ENCODE results near the gene LRG1. TPM values are rescaled to one million over a fixed set of nuclear protein-coding genes. Genes with fewer than 3 reads are reported as not detected.

LRG1 gene
- total and polyA plus RNA-seq, 12 donors = 0.33 to 52.5 (median 1.6) TPM; not detected in 1

GRCh38 chr19:4538601-4538954 lies 1.3 kb downstream of the LRG1 start:
- peaks cover 11 to 30% of the 10 kb centered on the region in 2 donors for H3K4me1 ChIP-seq (replicated peaks in 1 of 2)
- no peak overlapping the region for H3K4me3 ChIP-seq
- 82 to 93% (median 91%) methylated on average over 6 to 13 of the region's 13 CpGs for WGBS, 4 donors
- H3K27me3 ChIP-seq = no peaks in the 10 kb centered on the region
- intact Hi-C loops (cut with DNase I) = no loop called here
- no peaks in the 10 kb centered on the region for H3K36me3 ChIP-seq (replicated peaks in 1 of 2)
- H3K9me3 ChIP-seq (replicated peaks in 1 of 3) = peaks cover 0 to 4% (median 0%) of the 10 kb centered on the region in 3 donors
- H3K27ac ChIP-seq = no peak overlapping the region
- DNase-seq = peak in 1 of 7 donors; percentile 10
- no peak for TF ChIP-seq POLR2A (IDR thresholded peaks at IDR 0.05)
- no peak for TF ChIP-seq CTCF (IDR thresholded peaks at IDR 0.05)

GRCh38 chr19:4537953-4538600 lies 1.8 kb downstream of the LRG1 start:
- intact Hi-C loops (cut with DNase I) = no loop called here
- no peak overlapping the region for H3K27ac ChIP-seq
- TF ChIP-seq POLR2A (IDR thresholded peaks at IDR 0.05) (no peak), CTCF (IDR thresholded peaks at IDR 0.05) (no peak)
- H3K36me3 ChIP-seq (replicated peaks in 1 of 2) = no peaks in the 10 kb centered on the region
- H3K27me3 ChIP-seq = no peaks in the 10 kb centered on the region
- peaks cover 11 to 30% of the 10 kb centered on the region in 2 donors for H3K4me1 ChIP-seq (replicated peaks in 1 of 2)
- 61 to 100% (median 67%) methylated on average over 3 to 27 of the region's 27 CpGs for WGBS, 4 donors
- H3K4me3 ChIP-seq = no peak overlapping the region
- H3K9me3 ChIP-seq (replicated peaks in 1 of 3) = peaks cover 0 to 4% (median 0%) of the 10 kb centered on the region in 3 donors
- peak in 1 of 7 donors; percentile 20 for DNase-seq

GRCh38 chr19:4536798-4537197 lies 3.0 kb downstream of the LRG1 start:
- no peak for TF ChIP-seq POLR2A (IDR thresholded peaks at IDR 0.05)
- WGBS, 4 donors = 14 to 40% (median 37%) methylated on average over 1 to 5 of the region's 5 CpGs
- peaks cover 0 to 4% (median 0%) of the 10 kb centered on the region in 3 donors for H3K9me3 ChIP-seq (replicated peaks in 1 of 3)
- peaks cover 11 to 30% of the 10 kb centered on the region in 2 donors for H3K4me1 ChIP-seq (replicated peaks in 1 of 2)
- H3K27ac ChIP-seq = no peak overlapping the region
- no peaks in the 10 kb centered on the region for H3K36me3 ChIP-seq (replicated peaks in 1 of 2)
- DNase-seq = peak in 3 of 7 donors; percentile 20 to 67 (median 49)
- intact Hi-C loops (cut with DNase I) = no loop called here
- H3K4me3 ChIP-seq = no peak overlapping the region
- no peaks in the 10 kb centered on the region for H3K27me3 ChIP-seq

GRCh38 chr19:4534836-4535658 lies 4.8 kb downstream of the LRG1 start, which contains the start of gene PLIN5:
Gene PLIN5, minus strand, starts transcription at chr19:4535224. Its CDS starts 1,150 bp downstream, at chr19:4534074.
- 8 to 18% (median 9%) methylated on average over 11 to 49 of the region's 49 CpGs for WGBS, 4 donors
- Histone ChIP-seq H3K36me3 (replicated peaks in 1 of 2) (no peaks in the 10 kb centered on the region), H3K27ac (peak within 1 kb of the TSS in 2 of 5 donors; percentile 30 to 53), H3K4me3 (peak within 1 kb of the TSS in 1 of 4 donors; percentile 40), H3K27me3 (no peaks in the 10 kb centered on the region), H3K4me1 (replicated peaks in 1 of 2) (peaks cover 16 to 19% of the 10 kb centered on the region in 2 donors), H3K9me3 (replicated peaks in 1 of 3) (no peaks in the 10 kb centered on the region)
- peak; percentile 83 to 95 (median 91) for DNase-seq
- TF ChIP-seq CTCF (IDR thresholded peaks at IDR 0.05) (no peak), POLR2A (IDR thresholded peaks at IDR 0.05) (no peak)
- intact Hi-C loops (cut with DNase I) = no loop called here

Data from adrenal gland (tissue), 12 donors.